ENCODE results near the gene MTPN.

DNA sequence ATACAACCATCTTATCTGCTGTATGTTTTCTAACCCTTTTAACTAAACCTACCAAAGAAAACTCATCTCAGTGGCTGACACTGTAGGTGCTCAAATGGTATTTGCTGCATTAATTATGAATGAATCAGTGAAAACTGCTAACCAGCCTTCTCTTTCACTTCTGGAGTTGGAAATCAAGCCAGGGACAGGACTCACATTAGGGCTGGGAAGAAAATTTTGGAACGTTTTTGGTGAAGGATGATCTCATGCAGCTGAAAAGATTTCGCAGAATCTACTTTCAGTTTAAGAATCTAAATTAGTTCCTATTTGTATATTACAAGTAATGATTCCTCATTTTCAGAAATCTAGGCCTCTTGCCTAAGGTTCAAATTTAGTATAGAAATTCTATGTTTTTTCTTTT, 12.9 kb downstream of the MTPN start:
- no peak for TF ChIP-seq POLR2A (IDR thresholded peaks at IDR 0.05)
- TF ChIP-seq, protein P1, sequence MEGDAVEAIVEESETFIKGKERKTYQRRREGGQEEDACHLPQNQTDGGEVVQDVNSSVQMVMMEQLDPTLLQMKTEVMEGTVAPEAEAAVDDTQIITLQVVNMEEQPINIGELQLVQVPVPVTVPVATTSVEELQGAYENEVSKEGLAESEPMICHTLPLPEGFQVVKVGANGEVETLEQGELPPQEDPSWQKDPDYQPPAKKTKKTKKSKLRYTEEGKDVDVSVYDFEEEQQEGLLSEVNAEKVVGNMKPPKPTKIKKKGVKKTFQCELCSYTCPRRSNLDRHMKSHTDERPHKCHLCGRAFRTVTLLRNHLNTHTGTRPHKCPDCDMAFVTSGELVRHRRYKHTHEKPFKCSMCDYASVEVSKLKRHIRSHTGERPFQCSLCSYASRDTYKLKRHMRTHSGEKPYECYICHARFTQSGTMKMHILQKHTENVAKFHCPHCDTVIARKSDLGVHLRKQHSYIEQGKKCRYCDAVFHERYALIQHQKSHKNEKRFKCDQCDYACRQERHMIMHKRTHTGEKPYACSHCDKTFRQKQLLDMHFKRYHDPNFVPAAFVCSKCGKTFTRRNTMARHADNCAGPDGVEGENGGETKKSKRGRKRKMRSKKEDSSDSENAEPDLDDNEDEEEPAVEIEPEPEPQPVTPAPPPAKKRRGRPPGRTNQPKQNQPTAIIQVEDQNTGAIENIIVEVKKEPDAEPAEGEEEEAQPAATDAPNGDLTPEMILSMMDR (IDR thresholded peaks at IDR 0.05) = no peak
